ENCODE measurements around the gene OSBPL1A.
A peak's percentile ranks its signal among the peaks of the same experiment; 100 is the strongest.

Gene OSBPL1A

GRCh38 chr18:24429188-24429587 lies 31.6 kb upstream of the OSBPL1A start:
- H3K27ac Mint-ChIP-seq = peak overlapping the region; percentile 9
- H3K36me3 Mint-ChIP-seq (ENCODE audit: low read depth) = peaks cover 38% of the 10 kb centered on the region

GRCh38 chr18:24428709-24429108 lies 31.1 kb upstream of the OSBPL1A start:
- H3K9me3 Mint-ChIP-seq = no peaks in the 10 kb centered on the region
- no peak for TF ChIP-seq CTCF (IDR thresholded peaks at IDR 0.05)
- H3K27me3 Mint-ChIP-seq (ENCODE audit: low read depth, poor library complexity) = peaks cover 6% of the 10 kb centered on the region
- no peak for DNase-seq
- H3K36me3 Mint-ChIP-seq (ENCODE audit: low read depth) = peaks cover 34% of the 10 kb centered on the region
- peak overlapping the region; percentile 97 for H3K4me3 Mint-ChIP-seq
- H3K27ac Mint-ChIP-seq = no peak overlapping the region
- peaks cover 36% of the 10 kb centered on the region for H3K4me1 Mint-ChIP-seq

More at GRCh38 chr18:24429188-24429587, 31.6 kb upstream of the OSBPL1A start:
- H3K4me3 Mint-ChIP-seq = peak overlapping the region; percentile 24
- no peak for DNase-seq
- H3K4me1 Mint-ChIP-seq = peaks cover 36% of the 10 kb centered on the region
- no peak for TF ChIP-seq CTCF (IDR thresholded peaks at IDR 0.05)
- peaks cover 6% of the 10 kb centered on the region for H3K27me3 Mint-ChIP-seq (ENCODE audit: low read depth, poor library complexity)
- H3K9me3 Mint-ChIP-seq = no peaks in the 10 kb centered on the region

- H3K4me1 Mint-ChIP-seq = peaks cover 36% of the 10 kb centered on the region
- no peak for TF ChIP-seq CTCF (IDR thresholded peaks at IDR 0.05)
- H3K27ac Mint-ChIP-seq = peak overlapping the region; percentile 99
- H3K9me3 Mint-ChIP-seq = no peaks in the 10 kb centered on the region
- DNase-seq = peak; percentile 2
- peaks cover 27% of the 10 kb centered on the region for H3K36me3 Mint-ChIP-seq (ENCODE audit: low read depth)
- H3K4me3 Mint-ChIP-seq = peak overlapping the region; percentile 97
- peaks cover 6% of the 10 kb centered on the region for H3K27me3 Mint-ChIP-seq (ENCODE audit: low read depth, poor library complexity)
These were observed 29.9 kb upstream of the OSBPL1A start for GRCh38 chr18:24427484-24427883.

GRCh38 chr18:24426398-24427294 lies 29.0 kb upstream of the OSBPL1A start, which contains the start of gene IMPACT:
Gene IMPACT (plus strand): TSS chr18:24426670. CDS start chr18:24426757, 87 bp downstream.
- Mint-ChIP-seq H3K27me3 (ENCODE audit: low read depth, poor library complexity) (peaks cover 11% of the 10 kb centered on the region), H3K9me3 (no peaks in the 10 kb centered on the region), H3K36me3 (ENCODE audit: low read depth) (peaks cover 19% of the 10 kb centered on the region), H3K27ac (peak within 1 kb of the TSS; percentile 99), H3K4me3 (peak within 1 kb of the TSS; percentile 97), H3K4me1 (peaks cover 36% of the 10 kb centered on the region)
- no peak for TF ChIP-seq CTCF (IDR thresholded peaks at IDR 0.05)
- peak; percentile 91 for DNase-seq

- H3K27me3 Mint-ChIP-seq (ENCODE audit: low read depth, poor library complexity) = peaks cover 11% of the 10 kb centered on the region
- H3K4me3 Mint-ChIP-seq = peak overlapping the region; percentile 93
- H3K9me3 Mint-ChIP-seq = no peaks in the 10 kb centered on the region
- H3K36me3 Mint-ChIP-seq (ENCODE audit: low read depth) = peaks cover 15% of the 10 kb centered on the region
- no peak for TF ChIP-seq CTCF (IDR thresholded peaks at IDR 0.05)
- H3K4me1 Mint-ChIP-seq = peaks cover 36% of the 10 kb centered on the region
- DNase-seq = no peak
- H3K27ac Mint-ChIP-seq = peak overlapping the region; percentile 99
These were observed 28.4 kb upstream of the OSBPL1A start for GRCh38 chr18:24426073-24426397.

GRCh38 chr18:24421831-24422230 lies 24.2 kb upstream of the OSBPL1A start:
- Mint-ChIP-seq H3K36me3 (ENCODE audit: low read depth) (no peaks in the 10 kb centered on the region), H3K4me3 (no peak overlapping the region), H3K4me1 (peaks cover 11% of the 10 kb centered on the region), H3K9me3 (no peaks in the 10 kb centered on the region), H3K27ac (no peak overlapping the region), H3K27me3 (ENCODE audit: low read depth, poor library complexity) (peaks cover 11% of the 10 kb centered on the region)
- DNase-seq = no peak
- no peak for TF ChIP-seq CTCF (IDR thresholded peaks at IDR 0.05)
